Common myeloid progenitor, CD34-positive (primary cell): ENCODE results near the gene JPH4.
"Not testable (repeated sequence)": the region's sequence is repeated elsewhere in the genome, so short reads cannot be mapped to it uniquely, and the experiment has no call there.

ENCODE experiments used
- CTCF ChIA-PET: fragments of 350-600 bp; sonication (Branson Sonifier 250); formaldehyde crosslinking; loops from one replicate; lab custom pipeline; 2021; ENCODE audit warnings: antibody characterized with exemption; lab: Charles Lee
- POLR2A ChIA-PET: fragments of 350-600 bp; sonication (Branson Sonifier 250); formaldehyde crosslinking; loops from one replicate; lab custom pipeline; 2021; ENCODE audit warnings: antibody characterized with exemption; lab: Charles Lee
- DNase-seq, 3 donors: peaks; one replicate each; pipeline versions ENCODE4 v3.0.0 to v3.0.0-alpha.2; 2013
- H3K27ac ChIP-seq, 2 experiments: 1 replicate in 1 of 2; 2 replicates in 1 of 2; pipeline ENCODE4 v1.7.0; 2013; ENCODE audit warnings: inconsistent platforms in 2 of 2, low read length in 2 of 2, mild to moderate bottlenecking in 2 of 2, low read depth in 1 of 2, moderate library complexity in 1 of 2; ENCODE audit not compliant: severe bottlenecking in 2 of 2, insufficient read depth in 1 of 2, poor library complexity in 1 of 2
- H3K27me3 ChIP-seq, 5 experiments: replicated peaks in 2 of 5; 1 replicate in 3 of 5; 2 replicates in 2 of 5; pipeline versions ENCODE4 v1.6.1 to v1.7.0; 2013; ENCODE audit warnings: low read length in 4 of 5, mild to moderate bottlenecking in 2 of 5, moderate library complexity in 2 of 5, inconsistent platforms in 1 of 5; ENCODE audit not compliant: insufficient read depth in 5 of 5, control insufficient read depth in 4 of 5
- H3K36me3 ChIP-seq, 4 experiments: 1 replicate in 2 of 4; 2 replicates in 2 of 4; pipeline versions ENCODE4 v1.6.1 to v1.7.0; 2013; ENCODE audit warnings: low read length in 3 of 4, control low read depth in 1 of 4, mild to moderate bottlenecking in 1 of 4; ENCODE audit not compliant: control insufficient read depth in 4 of 4, insufficient read depth in 4 of 4
- H3K4me1 ChIP-seq, 4 experiments: 1 replicate in 3 of 4; 2 replicates in 1 of 4; pipeline versions ENCODE4 v1.6.1 to v1.7.1; 2013; ENCODE audit warnings: low read length in 3 of 4, mild to moderate bottlenecking in 3 of 4, control low read depth in 1 of 4, inconsistent platforms in 1 of 4, moderate library complexity in 1 of 4; ENCODE audit not compliant: control insufficient read depth in 4 of 4, insufficient read depth in 4 of 4; ENCODE audit errors: control extremely low read depth in 1 of 4
- H3K4me3 ChIP-seq, 7 experiments: 1 replicate in 4 of 7; 2 replicates in 3 of 7; pipeline versions ENCODE4 v1.5.1 to v1.7.0; 2013; ENCODE audit warnings: mild to moderate bottlenecking in 7 of 7, low read length in 6 of 7, moderate library complexity in 6 of 7, inconsistent platforms in 2 of 7, low read depth in 2 of 7, control low read depth in 1 of 7; ENCODE audit not compliant: insufficient read depth in 4 of 7, control insufficient read depth in 1 of 7; ENCODE audit errors: extremely low read depth in 1 of 7
- H3K9me3 ChIP-seq, 5 experiments: 1 replicate in 4 of 5; 2 replicates in 1 of 5; pipeline versions ENCODE4 v1.6.1 to v1.7.1; 2013; ENCODE audit warnings: low read length in 4 of 5, mild to moderate bottlenecking in 2 of 5, inconsistent platforms in 1 of 5, low read depth in 1 of 5, moderate library complexity in 1 of 5; ENCODE audit not compliant: control insufficient read depth in 4 of 5, insufficient read depth in 2 of 5; ENCODE audit errors: control extremely low read depth in 1 of 5
- WGBS: methylation state at CpG from one replicate; pipeline ENCODE4 v1.1.5; 2013; ENCODE audit not compliant: insufficient coverage; 5-methylcytosine and 5-hydroxymethylcytosine counted together

JPH4 gene

GRCh38 chr14:23590198-23590597, 11.6 kb upstream of the JPH4 start:
- Histone ChIP-seq H3K27ac (no peak overlapping the region), H3K4me1 (peaks cover 0 to 9% (median 6%) of the 10 kb centered on the region in 4 experiments), H3K4me3 (no peak overlapping the region), H3K27me3 (no peaks in the 10 kb centered on the region), H3K9me3 (no peaks in the 10 kb centered on the region), H3K36me3 (no peaks in the 10 kb centered on the region)
- POLR2A ChIA-PET: no interaction called here
- CTCF ChIA-PET: interaction anchor here (1.4 to 3.6 kb wide), 5 partner anchors 10 to 321 kb away, joined by 3 to 28 read pairs (median 7); no protein-coding TSS in a partner anchor
- no CpG with 5 or more reads among the region's 4 CpGs for WGBS
- no peak for DNase-seq

GRCh38 chr14:23589606-23590005, 11.0 kb upstream of the JPH4 start:
- H3K27ac ChIP-seq: no peak overlapping the region
- CTCF ChIA-PET: interaction anchor here (0.7 to 3.6 kb wide), 25 partner anchors 9 to 344 kb away, joined by 3 to 28 read pairs (median 4); partner anchors contain the start of gene DHRS2
- POLR2A ChIA-PET: no interaction called here
- no peaks in the 10 kb centered on the region for H3K27me3 ChIP-seq
- H3K4me1 ChIP-seq: peaks cover 0 to 9% (median 6%) of the 10 kb centered on the region in 4 experiments
- 50% methylated on average over 1 of the region's 2 CpGs for WGBS
- no peak for DNase-seq
- H3K4me3 ChIP-seq: peak overlapping the region in 1 of 7 experiments; percentile 28
- H3K9me3 ChIP-seq: no peaks in the 10 kb centered on the region
- no peaks in the 10 kb centered on the region for H3K36me3 ChIP-seq

GRCh38 chr14:23588884-23589598, 10.5 kb upstream of the JPH4 start:
- Histone ChIP-seq H3K4me3 (peak overlapping the region in 2 of 7 experiments; percentile 28 to 30), H3K9me3 (no peaks in the 10 kb centered on the region), H3K36me3 (no peaks in the 10 kb centered on the region), H3K27me3 (no peaks in the 10 kb centered on the region), H3K4me1 (peaks cover 0 to 9% (median 6%) of the 10 kb centered on the region in 4 experiments), H3K27ac (no peak overlapping the region)
- WGBS: 0% methylated on average over 2 of the region's 5 CpGs
- DNase-seq: peak; percentile 90 to 95 (median 92)
- ChIA-PET POLR2A (interaction anchor here (0.6 kb wide), 1 partner anchor 43 kb away, joined by 4 read pairs; no protein-coding TSS in a partner anchor), CTCF (interaction anchor here (0.6 to 3.6 kb wide), 26 partner anchors 8 to 344 kb away, joined by 3 to 28 read pairs (median 4); partner anchors contain the start of gene DHRS2)

GRCh38 chr14:23584527-23585203, 6.1 kb upstream of the JPH4 start:
- POLR2A ChIA-PET, H3K4me1 ChIP-seq, H3K27ac ChIP-seq, DNase-seq, H3K4me3 ChIP-seq, H3K9me3 ChIP-seq, H3K27me3 ChIP-seq, H3K36me3 ChIP-seq: not testable (repeated sequence)
- WGBS: 96% methylated on average over 11 of the region's 26 CpGs
- CTCF ChIA-PET: interaction anchor here (1.0 to 4.1 kb wide), 2 partner anchors 13 to 51 kb away, joined by 4 to 20 read pairs; partner anchors contain the start of gene DHRS2

GRCh38 chr14:23583761-23584526, 5.4 kb upstream of the JPH4 start:
- DNase-seq, POLR2A ChIA-PET, H3K4me1 ChIP-seq, H3K36me3 ChIP-seq, H3K27ac ChIP-seq, H3K9me3 ChIP-seq, H3K4me3 ChIP-seq: not testable (repeated sequence)
- H3K27me3 ChIP-seq: peaks cover 2 to 14% (median 2%) of the 10 kb centered on the region in 5 experiments
- CTCF ChIA-PET: interaction anchor here (1.0 to 4.1 kb wide), 2 partner anchors 13 to 52 kb away, joined by 4 to 20 read pairs; partner anchors contain the start of gene DHRS2
- WGBS: 87% methylated on average over 10 of the region's 25 CpGs

- H3K27ac ChIP-seq: no peak overlapping the region
- no peak for DNase-seq
- no peaks in the 10 kb centered on the region for H3K9me3 ChIP-seq
- no peak overlapping the region for H3K4me3 ChIP-seq
- CTCF ChIA-PET: interaction anchor here (0.7 to 4.1 kb wide), 6 partner anchors 12 to 350 kb away, joined by 3 to 20 read pairs (median 4); partner anchors contain the start of gene DHRS2
- no peaks in the 10 kb centered on the region for H3K36me3 ChIP-seq
- H3K4me1 ChIP-seq: peaks cover 0 to 5% (median 0%) of the 10 kb centered on the region in 4 experiments
- H3K27me3 ChIP-seq: peaks cover 2 to 23% (median 2%) of the 10 kb centered on the region in 5 experiments
- no CpG with 5 or more reads among the region's 3 CpGs for WGBS
- POLR2A ChIA-PET: no interaction called here
Measured at GRCh38 chr14:23582906-23583760, 4.5 kb upstream of the JPH4 start.
